ENCODE data around the gene SNX21. TPM values are rescaled to one million over a fixed set of nuclear protein-coding genes. Genes with fewer than 3 reads are reported as not detected.

SNX21 gene
- total and polyA plus RNA-seq, 4 donors = 3.8 to 10.6 (median 4.8) TPM

DNA sequence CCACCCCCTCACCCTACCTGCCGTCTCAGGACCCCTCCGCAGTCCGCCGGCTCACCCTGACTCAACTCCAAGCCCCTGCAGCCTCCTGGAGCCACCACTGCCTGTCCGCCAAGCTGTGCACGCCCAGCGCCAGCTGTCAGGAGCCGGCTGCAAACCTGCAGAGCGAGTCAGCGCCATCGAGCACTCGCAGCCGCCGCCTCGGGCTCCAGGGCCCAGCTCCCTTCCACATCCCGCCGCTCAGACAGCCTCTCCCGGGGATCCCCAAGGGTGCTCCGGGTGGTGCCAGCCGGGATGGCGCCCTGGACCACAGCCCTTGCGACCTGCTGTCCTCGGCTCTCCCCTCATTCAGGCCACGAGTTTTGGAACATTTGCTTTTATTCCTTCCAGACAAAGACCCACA, 10.7 kb upstream of the SNX21 start (continued):
- TF ChIP-seq, protein P1, sequence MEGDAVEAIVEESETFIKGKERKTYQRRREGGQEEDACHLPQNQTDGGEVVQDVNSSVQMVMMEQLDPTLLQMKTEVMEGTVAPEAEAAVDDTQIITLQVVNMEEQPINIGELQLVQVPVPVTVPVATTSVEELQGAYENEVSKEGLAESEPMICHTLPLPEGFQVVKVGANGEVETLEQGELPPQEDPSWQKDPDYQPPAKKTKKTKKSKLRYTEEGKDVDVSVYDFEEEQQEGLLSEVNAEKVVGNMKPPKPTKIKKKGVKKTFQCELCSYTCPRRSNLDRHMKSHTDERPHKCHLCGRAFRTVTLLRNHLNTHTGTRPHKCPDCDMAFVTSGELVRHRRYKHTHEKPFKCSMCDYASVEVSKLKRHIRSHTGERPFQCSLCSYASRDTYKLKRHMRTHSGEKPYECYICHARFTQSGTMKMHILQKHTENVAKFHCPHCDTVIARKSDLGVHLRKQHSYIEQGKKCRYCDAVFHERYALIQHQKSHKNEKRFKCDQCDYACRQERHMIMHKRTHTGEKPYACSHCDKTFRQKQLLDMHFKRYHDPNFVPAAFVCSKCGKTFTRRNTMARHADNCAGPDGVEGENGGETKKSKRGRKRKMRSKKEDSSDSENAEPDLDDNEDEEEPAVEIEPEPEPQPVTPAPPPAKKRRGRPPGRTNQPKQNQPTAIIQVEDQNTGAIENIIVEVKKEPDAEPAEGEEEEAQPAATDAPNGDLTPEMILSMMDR (IDR thresholded peaks at IDR 0.05; ENCODE audit: low read depth, low read length, missing input control) = no peak
- no peak for TF ChIP-seq NR2F2 (IDR thresholded peaks at IDR 0.05)

DNA sequence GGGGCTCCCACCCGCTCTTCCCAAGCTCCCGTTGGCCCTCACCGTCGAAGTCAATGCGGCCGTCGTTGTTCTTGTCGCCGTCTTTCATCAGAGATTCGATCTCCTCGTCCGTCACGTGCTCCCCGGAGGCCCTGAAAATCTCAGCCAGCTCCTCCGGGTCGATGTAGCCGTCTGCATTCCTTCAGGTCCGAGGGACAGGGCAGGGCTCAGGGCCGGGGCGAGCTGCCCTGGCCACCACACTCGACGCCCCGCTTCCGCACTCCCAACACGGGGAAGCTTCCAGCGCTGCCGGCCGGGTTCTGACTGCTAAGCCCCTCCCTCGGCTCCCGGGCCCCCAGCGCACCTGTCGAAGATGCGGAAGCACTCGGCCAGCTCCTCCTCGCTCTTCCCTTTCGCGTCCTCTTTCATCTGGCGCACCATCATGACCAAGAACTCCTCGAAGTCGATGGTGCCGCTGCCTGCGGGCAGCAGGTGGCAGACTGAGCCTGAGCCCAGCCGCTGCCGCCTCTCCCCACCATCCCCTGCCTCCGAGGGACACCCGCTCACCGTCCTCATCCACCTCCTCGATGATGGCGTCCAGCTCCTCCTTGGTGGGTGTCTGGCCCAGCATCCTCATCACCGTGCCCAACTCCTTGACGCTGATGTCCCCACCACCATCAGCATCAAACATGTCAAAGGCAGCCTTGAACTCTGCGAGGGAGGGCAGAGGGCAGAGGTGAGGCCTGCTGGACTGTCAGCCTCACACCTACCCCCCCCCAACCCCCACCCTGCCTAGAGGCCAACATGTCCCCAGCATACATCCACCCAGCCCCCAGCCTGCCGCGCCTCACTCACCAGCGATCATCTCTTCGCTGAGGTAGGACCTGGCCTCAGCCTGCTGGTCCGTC, 9.4 kb upstream of the SNX21 start:
- H3K36me3 ChIP-seq (ENCODE audit: control insufficient read depth in 4 of 4, insufficient read depth in 3 of 4, low read depth in 1 of 4, low read length in 3 of 4) = no peaks in the 10 kb centered on the region
- peak overlapping the region in 1 of 3 donors; percentile 14 for H3K4me3 ChIP-seq (ENCODE audit: low read depth in 1 of 3, low read length in 3 of 3)
- TF ChIP-seq JUND (IDR thresholded peaks at IDR 0.05) = no peak
- TF ChIP-seq SP1 (IDR thresholded peaks at IDR 0.05) = no peak
- no peak for TF ChIP-seq GABPA (IDR thresholded peaks at IDR 0.05 in 1 of 2, conservative IDR thresholded peaks at IDR 0.05 in 1 of 2)
- TF ChIP-seq, protein P1 (IDR thresholded peaks at IDR 0.05; ENCODE audit: low read depth, low read length, missing input control) = peak; percentile 50
- no peak for TF ChIP-seq TAF1 (conservative IDR thresholded peaks at IDR 0.05)
- no peak for TF ChIP-seq RXRA (IDR thresholded peaks at IDR 0.05)
- TF ChIP-seq, protein P2, sequence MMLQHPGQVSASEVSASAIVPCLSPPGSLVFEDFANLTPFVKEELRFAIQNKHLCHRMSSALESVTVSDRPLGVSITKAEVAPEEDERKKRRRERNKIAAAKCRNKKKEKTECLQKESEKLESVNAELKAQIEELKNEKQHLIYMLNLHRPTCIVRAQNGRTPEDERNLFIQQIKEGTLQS (IDR thresholded peaks at IDR 0.05) = no peak
- no peak for TF ChIP-seq FOXA1 (IDR thresholded peaks at IDR 0.05)
- TF ChIP-seq FOXA2 (IDR thresholded peaks at IDR 0.05) = no peak
- no peak for TF ChIP-seq HNF4A (conservative IDR thresholded peaks at IDR 0.05)
- TF ChIP-seq RAD21 (IDR thresholded peaks at IDR 0.05) = peak; percentile 68 to 82
- peaks cover 0 to 7% (median 1%) of the 10 kb centered on the region in 4 donors for H3K4me1 ChIP-seq (ENCODE audit: control insufficient read depth in 4 of 4, insufficient read depth in 4 of 4, low read length in 3 of 4)
- WGBS = 15% methylated on average over 57 of the region's 57 CpGs
- DNase-seq (ENCODE audit: low spot score) = peak; percentile 48
- H3K9ac ChIP-seq (ENCODE audit: low read depth in 1 of 2, low read length in 2 of 2) = no peak overlapping the region
- no peak overlapping the region for H3K27ac ChIP-seq (ENCODE audit: low read depth in 1 of 2, low read length in 2 of 2)
- no peaks in the 10 kb centered on the region for H3K9me3 ChIP-seq (ENCODE audit: control insufficient read depth in 4 of 4, low read length in 3 of 4)
- H3K27me3 ChIP-seq (ENCODE audit: control insufficient read depth in 4 of 4, insufficient read depth in 4 of 4, low read length in 3 of 4) = peaks cover 0 to 8% (median 3%) of the 10 kb centered on the region in 4 donors

DNA sequence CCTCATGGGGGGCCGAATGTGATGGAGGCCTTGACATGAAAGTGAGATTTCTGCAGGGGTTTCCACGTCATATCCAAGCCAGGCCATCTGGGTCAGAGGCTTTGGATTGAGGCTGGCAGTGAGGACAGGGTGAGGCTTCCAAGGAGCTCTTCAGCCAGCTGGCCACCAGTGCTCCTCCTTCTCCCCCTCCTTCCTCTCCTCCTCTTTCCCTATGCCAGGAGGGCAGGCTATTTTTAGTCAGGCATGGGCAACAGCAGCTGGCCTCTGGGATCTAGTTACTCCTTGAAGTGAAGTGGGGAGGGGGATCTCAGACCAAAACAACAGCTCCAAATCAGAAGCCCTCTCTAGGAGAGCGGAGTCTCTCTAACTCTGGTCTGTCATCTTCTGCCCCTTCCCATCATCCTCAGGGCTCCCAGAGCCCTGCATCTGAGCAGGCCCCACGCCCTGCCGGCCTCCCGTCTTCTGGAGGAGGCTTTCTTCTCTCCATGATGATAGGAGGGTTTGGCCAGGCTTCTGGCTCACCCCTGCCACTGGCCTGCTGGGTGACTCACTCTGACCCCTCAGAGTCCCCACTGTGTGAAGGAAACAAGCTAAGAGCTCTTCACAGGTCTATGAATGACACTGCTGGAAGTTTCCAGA, 7.1 kb upstream of the SNX21 start:
- Histone ChIP-seq H3K27ac (ENCODE audit: low read depth in 1 of 2, low read length in 2 of 2) (no peak overlapping the region), H3K9ac (ENCODE audit: low read depth in 1 of 2, low read length in 2 of 2) (no peak overlapping the region), H3K36me3 (ENCODE audit: control insufficient read depth in 4 of 4, insufficient read depth in 3 of 4, low read depth in 1 of 4, low read length in 3 of 4) (no peaks in the 10 kb centered on the region), H3K4me3 (ENCODE audit: low read depth in 1 of 3, low read length in 3 of 3) (no peak overlapping the region), H3K9me3 (ENCODE audit: control insufficient read depth in 4 of 4, low read length in 3 of 4) (no peaks in the 10 kb centered on the region), H3K4me1 (ENCODE audit: control insufficient read depth in 4 of 4, insufficient read depth in 4 of 4, low read length in 3 of 4) (peaks cover 0 to 7% (median 1%) of the 10 kb centered on the region in 4 donors), H3K27me3 (ENCODE audit: control insufficient read depth in 4 of 4, insufficient read depth in 4 of 4, low read length in 3 of 4) (peaks cover 0 to 8% (median 3%) of the 10 kb centered on the region in 4 donors)
- 87% methylated on average over 6 of the region's 6 CpGs for WGBS
- DNase-seq (ENCODE audit: low spot score) = no peak
- no peak for TF ChIP-seq FOXA1 (IDR thresholded peaks at IDR 0.05)
- TF ChIP-seq TAF1 (conservative IDR thresholded peaks at IDR 0.05) = no peak
- TF ChIP-seq, protein P3, sequence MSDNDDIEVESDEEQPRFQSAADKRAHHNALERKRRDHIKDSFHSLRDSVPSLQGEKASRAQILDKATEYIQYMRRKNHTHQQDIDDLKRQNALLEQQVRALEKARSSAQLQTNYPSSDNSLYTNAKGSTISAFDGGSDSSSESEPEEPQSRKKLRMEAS (IDR thresholded peaks at IDR 0.05) = no peak
- TF ChIP-seq FOXA2 (IDR thresholded peaks at IDR 0.05) = no peak
- TF ChIP-seq HNF4G (IDR thresholded peaks at IDR 0.05) = no peak
- TF ChIP-seq RAD21 (IDR thresholded peaks at IDR 0.05) = no peak
- TF ChIP-seq GABPA (IDR thresholded peaks at IDR 0.05 in 1 of 2, conservative IDR thresholded peaks at IDR 0.05 in 1 of 2) = no peak
- no peak for TF ChIP-seq SP1 (IDR thresholded peaks at IDR 0.05)
- no peak for TF ChIP-seq RXRA (IDR thresholded peaks at IDR 0.05)
- TF ChIP-seq YY1 (IDR thresholded peaks at IDR 0.05) = no peak
- no peak for TF ChIP-seq JUND (IDR thresholded peaks at IDR 0.05)
- TF ChIP-seq, protein P1 (IDR thresholded peaks at IDR 0.05; ENCODE audit: low read depth, low read length, missing input control) = no peak
- TF ChIP-seq, protein P4, sequence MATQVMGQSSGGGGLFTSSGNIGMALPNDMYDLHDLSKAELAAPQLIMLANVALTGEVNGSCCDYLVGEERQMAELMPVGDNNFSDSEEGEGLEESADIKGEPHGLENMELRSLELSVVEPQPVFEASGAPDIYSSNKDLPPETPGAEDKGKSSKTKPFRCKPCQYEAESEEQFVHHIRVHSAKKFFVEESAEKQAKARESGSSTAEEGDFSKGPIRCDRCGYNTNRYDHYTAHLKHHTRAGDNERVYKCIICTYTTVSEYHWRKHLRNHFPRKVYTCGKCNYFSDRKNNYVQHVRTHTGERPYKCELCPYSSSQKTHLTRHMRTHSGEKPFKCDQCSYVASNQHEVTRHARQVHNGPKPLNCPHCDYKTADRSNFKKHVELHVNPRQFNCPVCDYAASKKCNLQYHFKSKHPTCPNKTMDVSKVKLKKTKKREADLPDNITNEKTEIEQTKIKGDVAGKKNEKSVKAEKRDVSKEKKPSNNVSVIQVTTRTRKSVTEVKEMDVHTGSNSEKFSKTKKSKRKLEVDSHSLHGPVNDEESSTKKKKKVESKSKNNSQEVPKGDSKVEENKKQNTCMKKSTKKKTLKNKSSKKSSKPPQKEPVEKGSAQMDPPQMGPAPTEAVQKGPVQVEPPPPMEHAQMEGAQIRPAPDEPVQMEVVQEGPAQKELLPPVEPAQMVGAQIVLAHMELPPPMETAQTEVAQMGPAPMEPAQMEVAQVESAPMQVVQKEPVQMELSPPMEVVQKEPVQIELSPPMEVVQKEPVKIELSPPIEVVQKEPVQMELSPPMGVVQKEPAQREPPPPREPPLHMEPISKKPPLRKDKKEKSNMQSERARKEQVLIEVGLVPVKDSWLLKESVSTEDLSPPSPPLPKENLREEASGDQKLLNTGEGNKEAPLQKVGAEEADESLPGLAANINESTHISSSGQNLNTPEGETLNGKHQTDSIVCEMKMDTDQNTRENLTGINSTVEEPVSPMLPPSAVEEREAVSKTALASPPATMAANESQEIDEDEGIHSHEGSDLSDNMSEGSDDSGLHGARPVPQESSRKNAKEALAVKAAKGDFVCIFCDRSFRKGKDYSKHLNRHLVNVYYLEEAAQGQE (IDR thresholded peaks at IDR 0.05) = no peak
- no peak for TF ChIP-seq NR2F2 (IDR thresholded peaks at IDR 0.05)
